ENCODE results near the gene APBB3. TPM values are rescaled to one million over a fixed set of nuclear protein-coding genes. Genes with fewer than 3 reads are reported as not detected.
A peak's percentile ranks its signal among the peaks of the same experiment; 100 is the strongest.

APBB3 gene
- total RNA-seq, 2 donors from 2014 or later: 36.4 to 41.4 TPM

- WGBS, 2 experiments (ENCODE audit: insufficient coverage in 1 of 2, insufficient read length in 1 of 2): 1% methylated on average over 15 to 46 of the region's 46 CpGs
- no peak for TF ChIP-seq CTCF (conservative IDR thresholded peaks at IDR 0.05)
- H3K9me3 Mint-ChIP-seq: no peaks in the 10 kb centered on the region
- Histone ChIP-seq H3K27me3 (ENCODE audit: control insufficient read depth, insufficient read depth, low read length, poor library complexity, severe bottlenecking) (no peaks in the 10 kb centered on the region), H3K9ac (ENCODE audit: extremely low read depth, low read length, poor library complexity, severe bottlenecking) (peak within 1 kb of the TSS; percentile 85), H3K36me3 (ENCODE audit: control insufficient read depth, insufficient read depth, low read length) (peaks cover 32% of the 10 kb centered on the region), H3K9me3 (ENCODE audit: control insufficient read depth, low read length) (no peaks in the 10 kb centered on the region), H3K27ac (ENCODE audit: low read depth, low read length) (peak within 1 kb of the TSS; percentile 77), H3K4me1 (ENCODE audit: control insufficient read depth, insufficient read depth, low read length) (no peaks in the 10 kb centered on the region), H3K4me3 (ENCODE audit: low read length) (peak within 1 kb of the TSS; percentile 85)
- no peaks in the 10 kb centered on the region for H3K27me3 Mint-ChIP-seq (ENCODE audit: insufficient read depth)
- peak; percentile 96 for DNase-seq
- peak within 1 kb of the TSS; percentile 88 for H3K4me3 Mint-ChIP-seq
- H3K27ac Mint-ChIP-seq: peak within 1 kb of the TSS; percentile 97
- H3K4me1 Mint-ChIP-seq: peaks cover 22% of the 10 kb centered on the region
- H3K36me3 Mint-ChIP-seq (ENCODE audit: low read depth): peaks cover 33% of the 10 kb centered on the region
These were observed 7.1 kb downstream of the APBB3 start, which contains the start of gene SRA1 for GRCh38 chr5:140557136-140557805. TSS of gene SRA1 (minus strand) at chr5:140557473. CDS start at chr5:140557452, 21 bp downstream.

GRCh38 chr5:140556438-140556837 lies 8.0 kb downstream of the APBB3 start:
- Mint-ChIP-seq H3K4me3 (peak overlapping the region; percentile 88), H3K27ac (peak overlapping the region; percentile 97), H3K4me1 (peaks cover 22% of the 10 kb centered on the region), H3K9me3 (no peaks in the 10 kb centered on the region), H3K36me3 (ENCODE audit: low read depth) (peaks cover 34% of the 10 kb centered on the region), H3K27me3 (ENCODE audit: insufficient read depth) (no peaks in the 10 kb centered on the region)
- Histone ChIP-seq H3K4me3 (ENCODE audit: low read length) (peak overlapping the region; percentile 85), H3K4me1 (ENCODE audit: control insufficient read depth, insufficient read depth, low read length) (no peaks in the 10 kb centered on the region), H3K36me3 (ENCODE audit: control insufficient read depth, insufficient read depth, low read length) (peaks cover 37% of the 10 kb centered on the region), H3K27me3 (ENCODE audit: control insufficient read depth, insufficient read depth, low read length, poor library complexity, severe bottlenecking) (no peaks in the 10 kb centered on the region), H3K9me3 (ENCODE audit: control insufficient read depth, low read length) (no peaks in the 10 kb centered on the region), H3K27ac (ENCODE audit: low read depth, low read length) (no peak overlapping the region), H3K9ac (ENCODE audit: extremely low read depth, low read length, poor library complexity, severe bottlenecking) (peak overlapping the region; percentile 85)
- 10 to 14% methylated on average over 3 to 6 of the region's 6 CpGs for WGBS, 2 experiments (ENCODE audit: insufficient coverage in 1 of 2, insufficient read length in 1 of 2)
- TF ChIP-seq CTCF (conservative IDR thresholded peaks at IDR 0.05): no peak
- no peak for DNase-seq

DNA sequence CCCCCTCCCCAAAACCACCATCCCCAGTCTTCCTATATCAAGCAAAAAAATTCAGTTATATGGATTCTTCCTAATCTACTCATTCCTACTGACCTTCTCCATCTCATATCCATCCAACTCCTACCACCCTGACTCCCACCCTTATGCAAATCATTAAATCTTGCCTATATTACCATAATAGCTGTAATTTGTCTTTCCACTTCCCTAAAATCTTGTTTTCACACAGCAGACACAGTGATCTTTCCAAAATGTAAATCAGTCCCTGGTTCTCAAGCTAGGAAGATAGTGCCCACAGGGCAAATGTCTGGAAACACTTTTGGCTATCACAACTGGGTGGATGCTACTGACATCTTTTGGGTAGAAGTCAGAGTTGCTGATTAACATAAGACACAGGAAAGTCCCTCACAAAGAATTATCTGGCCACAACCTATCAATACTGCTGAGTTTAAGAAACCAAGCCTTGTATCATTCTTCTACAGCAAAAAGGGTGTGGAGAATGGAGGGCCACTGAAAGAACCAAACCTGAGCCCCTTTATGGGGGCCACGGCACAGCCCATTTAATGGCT lies 8.6 kb downstream of the APBB3 start:
- H3K9me3 ChIP-seq (ENCODE audit: control insufficient read depth, low read length): no peaks in the 10 kb centered on the region
- H3K4me1 ChIP-seq (ENCODE audit: control insufficient read depth, insufficient read depth, low read length): no peaks in the 10 kb centered on the region
- DNase-seq: no peak
- Mint-ChIP-seq H3K36me3 (ENCODE audit: low read depth) (peaks cover 39% of the 10 kb centered on the region), H3K27ac (no peak overlapping the region), H3K27me3 (ENCODE audit: insufficient read depth) (no peaks in the 10 kb centered on the region), H3K4me1 (peaks cover 22% of the 10 kb centered on the region), H3K4me3 (peak overlapping the region; percentile 88), H3K9me3 (no peaks in the 10 kb centered on the region)
- 83% methylated on average over 1 of the region's 1 CpG; no CpG with 5 or more reads in 1 of the 2 experiments for WGBS, 2 experiments (ENCODE audit: insufficient coverage in 1 of 2, insufficient read length in 1 of 2)
- H3K36me3 ChIP-seq (ENCODE audit: control insufficient read depth, insufficient read depth, low read length): peaks cover 40% of the 10 kb centered on the region
- peak overlapping the region; percentile 85 for H3K9ac ChIP-seq (ENCODE audit: extremely low read depth, low read length, poor library complexity, severe bottlenecking)
- H3K4me3 ChIP-seq (ENCODE audit: low read length): peak overlapping the region; percentile 85
- TF ChIP-seq CTCF (conservative IDR thresholded peaks at IDR 0.05): no peak
- no peaks in the 10 kb centered on the region for H3K27me3 ChIP-seq (ENCODE audit: control insufficient read depth, insufficient read depth, low read length, poor library complexity, severe bottlenecking)
- H3K27ac ChIP-seq (ENCODE audit: low read depth, low read length): no peak overlapping the region
